Thyroid gland (tissue), 4 donors: ENCODE measurements around the gene ZNF227.

Source experiments
- CTCF ChIP-seq, 6 experiments: fragments of 200-600 bp in 3 of 6; fragments of 450-650 bp in 3 of 6; sonication (generic) in 3 of 6; IDR thresholded peaks; one replicate each; pipeline ENCODE4 v1.5.1; 2016 to 2019; ENCODE audit warnings: antibody characterized with exemption in 6 of 6, mild to moderate bottlenecking in 2 of 6, inconsistent platforms in 1 of 6, moderate library complexity in 1 of 6
- POLR2A ChIP-seq, 2 donors: fragments of 450-650 bp; IDR thresholded peaks; one replicate each; pipeline ENCODE4 v1.6.1; 2017; ENCODE audit warnings: antibody characterized with exemption in 2 of 2, mild to moderate bottlenecking in 2 of 2, moderate library complexity in 1 of 2

- TF ChIP-seq CTCF (IDR thresholded peaks at IDR 0.05) (no peak), POLR2A (IDR thresholded peaks at IDR 0.05) (no peak)
Measured at GRCh38 chr19:44196772-44197171, 15.6 kb upstream of the ZNF227 start.
